MCF 10A (cell line): ENCODE measurements around the gene CNR2. TPM values are rescaled to one million over a fixed set of nuclear protein-coding genes. Genes with fewer than 3 reads are reported as not detected.

Experiments
- BruUV-seq: library from RNA; stranded (reverse); fragments of 400-500 nt; replicated peaks from 2 replicates; lab custom pipeline; 2021; lab: Mats Ljungman, UMichigan
- CTCF ChIA-PET: fragments of 300-600 bp; sonication (Branson Sonifier 250); formaldehyde crosslinking; extraction: SDS; loops from one replicate; lab custom pipeline; 2021; ENCODE audit warnings: antibody characterized with exemption, inconsistent platforms; lab: Yijun Ruan, JAX
- POLR2A ChIA-PET: fragments of 300-600, 350-650 bp; sonication (Branson Sonifier 250); formaldehyde crosslinking; extraction: SDS; loops from one replicate; lab custom pipeline; 2020; ENCODE audit warnings: antibody characterized with exemption, inconsistent platforms; lab: Yijun Ruan, JAX
- DNase-seq: peaks from one replicate; pipeline ENCODE4 v3.0.0-alpha.2; 2018; ENCODE audit not compliant: unreplicated experiment
- H3K27ac Mint-ChIP-seq: one replicate; pipeline ENCODE4 v1.8.0; 2022; ENCODE audit warnings: mild to moderate bottlenecking, low read depth, mixed read lengths; ENCODE audit not compliant: unreplicated experiment
- H3K27me3 Mint-ChIP-seq: one replicate; pipeline ENCODE4 v1.8.0; 2022; ENCODE audit warnings: mixed read lengths; ENCODE audit not compliant: insufficient read depth, unreplicated experiment
- H3K36me3 Mint-ChIP-seq: one replicate; pipeline ENCODE4 v1.8.0; 2022; ENCODE audit warnings: mild to moderate bottlenecking, moderate library complexity, mixed read lengths; ENCODE audit not compliant: insufficient read depth, unreplicated experiment
- H3K4me1 Mint-ChIP-seq: one replicate; pipeline ENCODE4 v1.8.0; 2022; ENCODE audit warnings: mixed read lengths; ENCODE audit not compliant: insufficient read depth, unreplicated experiment
- H3K4me3 Mint-ChIP-seq: one replicate; pipeline ENCODE4 v1.8.0; 2022; ENCODE audit warnings: mild to moderate bottlenecking, moderate library complexity, mixed read lengths; ENCODE audit not compliant: unreplicated experiment
- H3K9me3 Mint-ChIP-seq: one replicate; pipeline ENCODE4 v1.8.0; 2022; ENCODE audit warnings: mixed read lengths; ENCODE audit not compliant: unreplicated experiment
- intact Hi-C: fragments of 100-400 bp; cut with micrococcal nuclease; formaldehyde crosslinking; loops from 2 replicates; pipeline ENCODE4 v1.14.1; 2022
- total RNA-seq: library from RNA; stranded (reverse); gene quantifications from 2 replicates; pipeline ENCODE4 v1.2.3, GENCODE V29; 2022
- TF ChIP-seq, protein P1 (sequence below): fragments of 200-600 bp; IDR thresholded peaks from one replicate; pipeline ENCODE4 v1.8.0; 2022; ENCODE audit warnings: antibody characterized with exemption, mild to moderate bottlenecking; ENCODE audit not compliant: unreplicated experiment

CNR2 gene
- total RNA-seq, 1 experiment from 2014 or later = not detected

- intact Hi-C loops = no loop called here
- Mint-ChIP-seq H3K9me3 (no peaks in the 10 kb centered on the region), H3K27me3 (no peaks in the 10 kb centered on the region), H3K4me1 (peaks cover 8% of the 10 kb centered on the region), H3K36me3 (no peaks in the 10 kb centered on the region), H3K27ac (no peak overlapping the region), H3K4me3 (no peak overlapping the region)
- no peak for DNase-seq
- ChIA-PET CTCF (interaction anchor here (0.8 to 2.6 kb wide), 4 partner anchors 8 to 137 kb away, joined by 3 to 16 read pairs (median 4); no protein-coding TSS in a partner anchor), POLR2A (interaction anchor here (1.4 to 2.3 kb wide), 3 partner anchors 43 to 98 kb away, joined by 3 to 5 read pairs (median 5); partner anchors contain the start of gene PNRC2)
- TF ChIP-seq, protein P1, sequence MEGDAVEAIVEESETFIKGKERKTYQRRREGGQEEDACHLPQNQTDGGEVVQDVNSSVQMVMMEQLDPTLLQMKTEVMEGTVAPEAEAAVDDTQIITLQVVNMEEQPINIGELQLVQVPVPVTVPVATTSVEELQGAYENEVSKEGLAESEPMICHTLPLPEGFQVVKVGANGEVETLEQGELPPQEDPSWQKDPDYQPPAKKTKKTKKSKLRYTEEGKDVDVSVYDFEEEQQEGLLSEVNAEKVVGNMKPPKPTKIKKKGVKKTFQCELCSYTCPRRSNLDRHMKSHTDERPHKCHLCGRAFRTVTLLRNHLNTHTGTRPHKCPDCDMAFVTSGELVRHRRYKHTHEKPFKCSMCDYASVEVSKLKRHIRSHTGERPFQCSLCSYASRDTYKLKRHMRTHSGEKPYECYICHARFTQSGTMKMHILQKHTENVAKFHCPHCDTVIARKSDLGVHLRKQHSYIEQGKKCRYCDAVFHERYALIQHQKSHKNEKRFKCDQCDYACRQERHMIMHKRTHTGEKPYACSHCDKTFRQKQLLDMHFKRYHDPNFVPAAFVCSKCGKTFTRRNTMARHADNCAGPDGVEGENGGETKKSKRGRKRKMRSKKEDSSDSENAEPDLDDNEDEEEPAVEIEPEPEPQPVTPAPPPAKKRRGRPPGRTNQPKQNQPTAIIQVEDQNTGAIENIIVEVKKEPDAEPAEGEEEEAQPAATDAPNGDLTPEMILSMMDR = no peak
- BruUV-seq = no TSS peak
These were observed 4.5 kb downstream of the CNR2 start for GRCh38 chr1:23908453-23909341.

GRCh38 chr1:23906731-23907130 lies 6.4 kb downstream of the CNR2 start:
- intact Hi-C loops = no loop called here
- H3K9me3 Mint-ChIP-seq = no peaks in the 10 kb centered on the region
- ChIA-PET POLR2A (interaction anchor here (0.6 to 2.3 kb wide), 5 partner anchors 9 to 388 kb away, joined by 3 to 5 read pairs (median 4); no protein-coding TSS in a partner anchor), CTCF (interaction anchor here (0.7 to 2.6 kb wide), 3 partner anchors 10 to 135 kb away, joined by 3 to 16 read pairs (median 4); no protein-coding TSS in a partner anchor)
- no peaks in the 10 kb centered on the region for H3K36me3 Mint-ChIP-seq
- H3K4me3 Mint-ChIP-seq = no peak overlapping the region
- H3K4me1 Mint-ChIP-seq = peaks cover 8% of the 10 kb centered on the region
- no TSS peak for BruUV-seq
- H3K27me3 Mint-ChIP-seq = peaks cover under 1% of the 10 kb centered on the region
- no peak overlapping the region for H3K27ac Mint-ChIP-seq
- no peak for DNase-seq
- TF ChIP-seq, protein P1 = no peak

DNA sequence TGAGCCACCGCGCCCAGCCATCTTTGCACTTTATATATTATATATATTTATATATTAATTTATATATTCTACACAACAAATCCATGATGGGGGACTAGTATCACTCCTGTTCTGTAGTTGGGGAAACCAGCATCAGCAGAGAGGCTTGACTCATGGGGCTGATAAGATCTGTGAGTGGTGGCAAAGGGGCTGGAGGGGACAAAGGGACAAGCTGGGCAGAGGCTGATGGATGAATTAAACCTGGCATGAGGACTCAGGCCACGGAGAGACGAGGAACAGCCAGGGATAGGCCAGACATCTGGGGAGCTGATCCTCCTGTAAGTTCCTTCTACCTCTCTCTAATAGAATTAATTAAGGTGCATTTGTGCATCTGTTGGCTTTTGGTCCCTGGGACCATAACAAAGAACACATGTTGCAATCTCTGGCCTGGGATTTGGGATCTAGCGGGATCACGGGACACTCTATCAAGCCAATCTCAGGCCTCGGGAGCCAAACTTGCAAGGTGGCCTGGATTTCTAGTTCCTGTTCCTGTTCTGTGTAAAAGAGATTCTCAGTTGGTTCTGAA lies 7.6 kb downstream of the CNR2 start:
- intact Hi-C loops = no loop called here
- Mint-ChIP-seq H3K4me1 (peaks cover 8% of the 10 kb centered on the region), H3K27me3 (peaks cover 13% of the 10 kb centered on the region), H3K9me3 (no peaks in the 10 kb centered on the region), H3K36me3 (no peaks in the 10 kb centered on the region), H3K27ac (no peak overlapping the region), H3K4me3 (peak overlapping the region; percentile 17)
- TF ChIP-seq, protein P1 = no peak
- BruUV-seq = no TSS peak
- DNase-seq = no peak
- ChIA-PET POLR2A (interaction anchor here (1.2 to 1.5 kb wide), 3 partner anchors 9 to 75 kb away, joined by 3 read pairs; partner anchors contain the start of gene SRSF10), CTCF (no interaction called here)
